HEK293T (cell line): ENCODE measurements around the gene JPH2.

Source experiments
- CTBP1 ChIP-seq: fragments of 450-650 bp; IDR thresholded peaks from 2 replicates; pipeline ENCODE4 v1.6.1; 2016; ENCODE audit warnings: borderline replicate concordance
- ELF4 ChIP-seq: fragments of 450-650 bp; IDR thresholded peaks from 2 replicates; pipeline ENCODE4 v1.6.1; 2017; ENCODE audit warnings: antibody characterized with exemption
- HDGF ChIP-seq: fragments of 450-650 bp; IDR thresholded peaks from 2 replicates; pipeline ENCODE4 v1.6.1; 2017; ENCODE audit warnings: antibody characterized with exemption, borderline replicate concordance
- NFRKB ChIP-seq: fragments of 450-650 bp; IDR thresholded peaks from 2 replicates; pipeline ENCODE4 v1.6.1; 2016; ENCODE audit warnings: mild to moderate bottlenecking, moderate library complexity
- PKNOX1 ChIP-seq: fragments of 450-650 bp; IDR thresholded peaks from 2 replicates; pipeline ENCODE4 v1.6.1; 2016
- SUZ12 ChIP-seq: fragments of 450-650 bp; IDR thresholded peaks from 2 replicates; pipeline ENCODE4 v1.6.1; 2016; ENCODE audit warnings: mild to moderate bottlenecking

DNA sequence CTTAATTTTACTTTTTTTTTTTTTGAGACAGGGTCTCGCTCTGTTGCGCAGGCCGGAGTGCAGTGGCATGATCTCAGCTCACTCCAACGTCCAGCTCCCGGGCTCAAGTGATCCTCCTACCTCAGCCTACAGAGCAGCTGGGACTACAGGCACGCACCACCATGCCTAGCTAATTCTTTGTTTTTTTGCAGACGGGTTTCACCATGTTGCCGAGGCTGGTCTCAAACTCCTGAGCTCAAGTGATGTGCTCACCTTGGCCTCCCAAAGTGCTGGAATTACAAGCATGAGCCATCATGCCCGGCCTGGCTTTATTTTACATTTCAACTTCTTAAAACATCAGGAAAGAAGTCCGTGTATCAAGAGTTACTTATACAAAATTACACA is 17.8 kb upstream of the JPH2 start:
- no peak for TF ChIP-seq NFRKB
- TF ChIP-seq HDGF = no peak
- no peak for TF ChIP-seq ELF4
- no peak for TF ChIP-seq PKNOX1
- no peak for TF ChIP-seq SUZ12
- no peak for TF ChIP-seq CTBP1
